HG03139 (cell line): ENCODE results near the gene MCM6.

Experiments used
- ATAC-seq: cut with Tn5 transposase; IDR thresholded peaks from one replicate; pipeline ENCODE4 v1.9.1; 2021; ENCODE audit not compliant: unreplicated experiment

The MCM6 gene

DNA sequence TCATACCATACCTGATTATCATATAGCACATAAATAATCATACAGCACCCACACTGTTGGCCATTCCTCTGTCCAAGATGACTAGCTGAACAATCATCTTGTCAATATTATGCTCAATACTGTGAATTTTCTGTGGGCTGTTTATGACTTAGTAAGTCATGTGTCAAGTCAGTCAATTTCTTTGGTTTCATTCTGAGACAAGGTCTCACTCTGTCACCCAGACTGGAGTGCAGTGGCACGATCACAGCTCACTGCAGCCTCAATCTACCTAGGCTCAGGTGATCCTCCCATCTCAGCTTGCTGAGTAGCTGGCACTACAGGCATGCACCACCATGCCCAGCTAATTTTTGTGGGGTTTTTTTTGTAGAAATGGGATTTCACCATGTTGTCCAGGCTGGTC lies 5.7 kb downstream of the MCM6 start:
- ATAC-seq: no peak

DNA sequence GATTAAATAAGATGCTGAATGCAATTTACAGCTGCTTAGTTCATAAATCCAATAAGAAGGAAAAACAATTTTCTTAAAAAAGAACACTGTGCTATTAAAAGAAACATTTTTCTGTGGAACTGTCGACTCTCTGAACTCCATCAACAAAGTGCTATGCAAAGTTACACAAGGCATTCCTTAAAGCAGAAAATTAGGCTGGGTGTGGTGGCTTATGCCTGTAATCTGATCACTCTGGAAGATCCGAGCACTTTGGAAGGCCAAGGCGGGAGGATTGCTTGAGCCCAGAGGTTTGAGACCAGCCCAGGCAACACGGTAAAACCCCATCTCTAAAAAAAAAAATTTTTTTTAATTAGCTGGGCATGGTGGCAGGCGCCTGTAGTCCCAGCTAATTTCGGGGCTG lies 13.0 kb downstream of the MCM6 start:
- ATAC-seq: no peak

DNA sequence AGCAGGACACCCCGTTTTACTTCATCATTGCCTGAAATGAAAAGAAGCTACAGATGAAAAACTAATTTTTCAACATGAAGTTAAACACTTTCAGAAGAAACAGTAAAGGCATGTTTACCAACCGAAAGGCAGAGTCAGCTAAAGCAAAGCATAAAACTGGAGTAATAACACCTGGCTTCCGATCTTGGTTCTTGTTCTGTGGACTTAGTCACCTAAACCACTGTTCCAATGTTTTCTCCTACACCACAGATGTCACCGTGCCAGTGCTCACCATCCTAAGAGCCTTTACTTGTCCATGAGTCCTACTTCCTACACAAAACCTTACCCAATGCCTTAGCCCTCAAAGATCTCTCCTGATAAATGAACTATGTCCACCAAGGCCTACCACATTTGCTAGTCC lies 13.5 kb downstream of the MCM6 start:
- ATAC-seq: no peak

DNA sequence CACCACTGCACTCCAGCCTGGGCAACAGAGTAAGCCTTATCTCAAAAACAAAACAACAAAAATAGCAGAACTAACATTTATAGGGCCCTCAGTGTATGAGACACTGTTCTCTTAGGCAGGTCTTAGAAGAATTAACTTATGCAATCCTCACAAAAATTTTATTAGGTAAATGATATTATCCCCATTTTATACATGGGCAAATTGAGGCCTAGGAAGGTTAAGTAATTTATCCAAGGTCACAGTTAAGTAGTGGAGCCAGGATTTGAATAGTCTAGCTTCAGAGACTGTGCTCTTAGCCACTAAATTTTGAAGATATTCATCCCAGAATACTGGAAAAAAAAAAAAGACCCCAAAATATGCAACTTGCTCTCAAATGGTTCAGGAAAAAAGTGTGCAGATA lies 22.8 kb downstream of the MCM6 start:
- no peak for ATAC-seq

DNA sequence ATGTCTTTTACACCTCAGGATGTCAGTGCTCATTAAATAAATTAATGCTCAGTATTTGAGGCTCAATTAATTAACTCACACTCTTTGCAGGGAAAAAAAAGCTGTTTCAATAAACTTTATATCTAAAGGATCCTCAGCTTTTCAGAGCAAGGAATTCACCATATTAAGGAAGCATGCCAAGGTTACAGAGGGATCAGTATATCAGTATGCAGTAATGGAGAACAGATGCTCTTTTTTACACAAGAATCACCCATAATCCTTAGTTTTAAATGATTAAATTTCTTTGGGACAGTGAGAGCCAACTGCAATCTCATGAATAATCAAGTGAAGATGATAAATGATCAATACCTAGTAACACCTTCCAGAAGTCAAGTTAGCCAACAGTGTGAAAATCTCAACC lies 24.4 kb downstream of the MCM6 start:
- no peak for ATAC-seq

DNA sequence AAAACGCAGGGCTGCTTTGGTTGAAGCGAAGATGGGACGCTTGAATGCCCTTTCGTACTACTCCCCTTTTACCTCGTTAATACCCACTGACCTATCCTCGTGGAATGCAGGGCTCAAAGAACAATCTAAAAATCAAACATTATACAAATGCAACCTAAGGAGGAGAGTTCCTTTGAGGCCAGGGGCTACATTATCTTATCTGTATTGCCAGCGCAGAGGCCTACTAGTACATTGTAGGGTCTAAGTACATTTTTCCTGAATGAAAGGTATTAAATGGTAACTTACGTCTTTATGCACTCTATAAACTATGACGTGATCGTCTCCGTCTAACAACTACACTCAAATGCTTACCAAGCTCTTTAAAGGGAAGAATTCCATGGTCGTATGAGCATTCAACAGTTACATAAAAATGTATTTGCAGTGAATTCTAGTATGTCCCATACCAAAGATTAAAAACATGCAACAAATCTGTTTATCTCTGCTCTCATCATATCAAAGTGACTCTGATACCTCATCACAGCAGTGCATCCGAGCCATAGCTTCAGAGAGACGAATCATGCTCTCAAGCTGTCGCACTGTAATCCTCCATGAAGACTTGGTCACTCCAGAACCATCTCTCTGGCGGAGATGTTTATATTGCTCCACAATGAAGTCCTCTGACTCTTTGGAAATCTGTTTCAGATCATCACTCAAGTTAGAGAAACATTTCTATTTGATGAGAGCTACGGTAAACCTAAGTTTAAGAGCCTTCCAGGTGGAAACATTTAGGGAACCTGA lies 25.2 kb downstream of the MCM6 start:
- no peak for ATAC-seq

DNA sequence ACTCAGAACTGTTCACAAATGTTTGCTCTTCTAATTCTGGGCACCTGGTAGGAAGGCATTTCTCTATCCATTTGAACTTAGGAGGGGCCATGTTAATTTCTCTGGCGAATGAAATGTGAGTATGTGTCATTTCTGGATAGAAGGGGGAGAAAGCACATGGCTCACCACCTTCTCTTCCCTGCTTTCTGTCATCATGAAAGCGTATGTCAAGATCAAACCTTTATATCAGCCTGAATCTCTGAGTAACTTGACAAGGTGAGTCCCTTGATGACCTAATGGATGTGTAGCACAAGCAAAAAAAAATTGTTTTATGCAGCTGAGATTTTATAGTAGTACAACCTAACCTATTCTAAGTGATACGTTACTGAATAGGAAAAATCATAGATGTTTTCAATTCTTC lies 27.2 kb downstream of the MCM6 start:
- ATAC-seq: no peak

DNA sequence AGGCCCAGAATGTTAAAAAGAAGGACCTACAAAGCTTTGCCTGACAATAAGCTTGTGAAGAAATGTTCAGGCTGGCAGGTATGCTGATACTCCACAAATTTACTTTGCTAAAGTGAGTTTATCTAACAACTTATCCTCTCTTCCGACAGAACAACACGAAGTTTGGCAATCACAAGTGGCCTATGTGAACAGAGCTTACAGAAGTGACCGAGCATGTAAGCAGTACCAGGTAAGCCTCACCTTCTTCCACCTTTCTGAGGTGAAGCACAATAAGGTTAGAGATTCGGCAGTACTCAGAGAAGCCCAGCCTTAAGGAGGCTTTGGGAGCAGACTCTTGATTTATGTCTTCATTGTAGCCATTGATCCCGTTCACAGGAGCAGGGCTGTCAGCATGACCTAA lies 30.2 kb downstream of the MCM6 start:
- ATAC-seq: no peak

DNA sequence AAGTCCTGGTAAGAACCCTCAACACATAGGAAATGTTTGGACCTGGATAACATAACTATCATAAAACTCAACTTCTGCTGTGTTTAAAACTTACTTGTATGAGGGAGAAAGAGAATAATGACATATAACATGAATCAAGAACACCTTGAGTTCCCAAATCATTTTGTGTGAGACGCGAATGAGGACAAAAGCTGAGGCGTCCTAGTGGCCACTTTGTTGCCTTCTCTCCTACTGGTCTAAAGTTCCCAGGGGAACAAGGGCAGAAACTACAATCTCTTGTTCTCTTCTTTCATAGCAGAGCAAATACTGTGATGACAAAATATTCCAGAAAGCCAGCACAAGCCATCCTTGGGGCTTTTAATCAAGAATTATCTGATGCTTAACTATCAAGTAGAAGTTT lies 31.0 kb downstream of the MCM6 start:
- ATAC-seq: no peak

DNA sequence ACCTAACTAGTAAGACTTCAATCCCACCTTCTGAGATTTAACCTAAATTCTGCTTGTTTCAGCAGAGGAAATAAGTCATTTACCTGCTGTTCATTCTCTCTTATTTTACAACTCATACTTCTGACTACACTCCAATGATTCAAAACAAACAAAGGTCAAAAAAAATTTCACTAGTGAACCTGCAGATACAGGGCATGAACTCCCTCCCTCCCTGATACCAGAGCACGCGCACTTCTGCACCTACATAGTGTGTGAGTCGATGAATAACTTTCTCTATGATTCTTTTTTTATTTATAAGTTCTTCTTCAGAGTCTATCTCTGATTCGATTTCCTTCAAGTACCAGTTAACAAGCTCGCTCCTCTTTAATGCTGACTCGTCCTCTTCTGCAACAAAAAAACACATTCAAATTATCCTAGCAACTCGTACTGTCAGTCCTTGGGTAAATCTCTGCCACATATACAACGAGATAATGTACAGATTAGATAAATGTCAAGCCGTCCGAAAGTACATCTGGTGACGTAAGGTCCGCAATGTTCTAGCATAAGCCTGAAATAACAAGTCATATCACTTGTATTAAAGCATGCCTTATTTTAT lies 31.8 kb downstream of the MCM6 start:
- ATAC-seq: no peak

DNA sequence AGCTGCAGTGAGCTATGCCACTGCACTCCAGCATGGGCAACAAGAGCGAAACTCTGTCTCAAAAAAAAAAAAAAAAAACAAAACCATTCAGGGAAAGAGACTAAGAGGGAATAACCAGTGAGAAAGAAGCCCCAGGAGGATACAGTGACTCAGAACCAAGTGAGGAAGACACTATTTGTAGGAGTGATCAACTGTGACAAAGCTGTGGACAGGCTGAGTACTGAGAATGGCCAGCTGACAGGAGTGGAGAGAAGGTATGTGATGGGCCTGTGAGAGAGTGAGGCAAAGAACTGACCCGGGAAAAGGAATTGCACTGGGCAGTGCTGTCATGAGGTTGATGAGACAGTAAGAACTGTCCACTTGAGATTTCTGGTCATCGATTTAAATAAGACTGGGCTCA lies 32.6 kb downstream of the MCM6 start:
- no peak for ATAC-seq

DNA sequence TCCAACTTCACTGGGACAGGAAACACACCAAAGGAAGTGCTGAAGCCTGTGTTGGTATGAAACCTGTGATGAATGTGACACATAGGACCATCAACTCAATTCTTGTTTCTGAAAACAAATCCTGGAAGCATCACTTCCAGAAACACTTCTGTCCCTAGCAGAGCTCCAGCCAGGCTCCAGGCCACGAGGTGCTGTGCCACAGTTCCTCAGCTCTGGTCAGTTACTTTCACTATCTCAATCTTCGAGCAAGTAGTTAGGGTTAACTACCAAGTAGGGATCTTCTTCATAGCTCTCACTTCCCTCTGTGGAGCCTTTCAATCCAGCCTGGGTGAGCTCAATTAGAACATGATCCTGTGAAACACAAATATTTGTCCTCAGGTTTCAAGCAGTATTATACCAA lies 35.6 kb downstream of the MCM6 start:
- no peak for ATAC-seq

DNA sequence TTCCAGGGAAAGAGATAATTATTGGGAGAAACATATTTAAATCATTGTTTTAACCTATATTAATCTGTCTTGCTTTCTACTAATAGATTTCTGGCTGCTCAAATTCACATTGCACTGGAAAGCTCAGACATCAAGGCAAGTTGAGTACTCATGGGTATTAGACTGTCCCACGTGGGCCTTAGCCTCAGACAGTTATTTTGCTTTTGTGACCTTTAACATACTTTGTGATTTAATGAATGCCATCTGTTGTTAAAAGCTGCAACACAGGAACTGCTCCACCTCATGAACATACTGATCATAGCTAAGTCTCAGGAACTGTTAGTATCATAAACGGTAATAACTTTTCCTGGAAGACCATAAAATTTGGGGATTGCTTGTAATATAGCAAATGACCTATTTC lies 36.5 kb downstream of the MCM6 start:
- no peak for ATAC-seq

DNA sequence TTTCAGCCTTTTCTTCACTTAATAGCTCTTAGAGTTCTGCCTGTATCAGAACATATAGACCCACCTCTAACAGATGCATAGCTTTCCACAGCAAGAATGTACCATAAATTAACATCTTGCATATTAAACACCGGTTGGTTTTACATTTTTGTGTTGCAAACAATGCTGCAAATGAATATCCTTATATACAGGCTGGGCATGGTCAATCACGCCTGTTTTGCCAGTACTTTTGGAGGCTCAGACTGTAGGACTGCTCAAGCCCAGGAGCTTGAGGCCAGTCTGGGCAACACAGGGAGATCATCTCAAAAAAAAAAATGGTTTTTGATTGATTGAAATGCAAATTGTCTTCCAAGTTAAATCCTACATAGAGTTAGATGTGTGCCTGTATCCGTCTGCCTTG lies 37.7 kb downstream of the MCM6 start:
- no peak for ATAC-seq

DNA sequence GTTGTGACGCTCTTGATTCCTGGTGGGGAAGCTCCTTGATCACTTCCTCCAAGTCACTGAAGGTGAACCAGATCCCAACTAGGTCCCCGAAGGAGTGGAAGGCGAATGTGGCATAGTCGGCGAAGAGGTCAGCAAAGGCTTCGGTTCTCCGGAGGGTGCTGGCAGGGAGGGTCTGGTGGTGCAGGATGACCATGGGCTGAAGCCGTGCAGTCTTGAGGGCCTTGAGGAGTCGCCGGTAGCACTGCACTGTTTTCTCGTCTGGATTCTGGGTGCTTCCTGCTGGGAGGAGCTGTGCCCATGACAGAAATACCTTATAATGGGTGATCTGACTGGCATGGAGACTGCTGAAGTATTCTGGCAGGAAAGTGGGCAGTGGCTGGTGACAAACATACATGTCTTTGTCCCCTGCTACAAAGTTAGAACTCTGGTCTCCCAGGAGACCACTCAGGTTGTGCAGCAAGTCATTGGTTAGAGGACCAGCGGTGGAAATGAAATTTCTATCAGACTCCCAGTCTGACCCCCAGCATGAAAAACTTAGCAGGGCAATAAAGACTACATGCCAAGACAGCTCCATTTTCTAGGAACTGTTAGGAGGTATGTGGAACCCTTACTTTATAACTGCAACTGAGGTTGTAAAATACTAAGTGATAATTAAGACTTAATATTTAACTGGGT lies 39.5 kb downstream of the MCM6 start, which contains the start of gene LCT:
Gene LCT, minus strand, starts transcription at position 589 of the 675 bp plus-strand sequence. Its CDS starts 15 bp downstream, at position 574.
- ATAC-seq: no peak

DNA sequence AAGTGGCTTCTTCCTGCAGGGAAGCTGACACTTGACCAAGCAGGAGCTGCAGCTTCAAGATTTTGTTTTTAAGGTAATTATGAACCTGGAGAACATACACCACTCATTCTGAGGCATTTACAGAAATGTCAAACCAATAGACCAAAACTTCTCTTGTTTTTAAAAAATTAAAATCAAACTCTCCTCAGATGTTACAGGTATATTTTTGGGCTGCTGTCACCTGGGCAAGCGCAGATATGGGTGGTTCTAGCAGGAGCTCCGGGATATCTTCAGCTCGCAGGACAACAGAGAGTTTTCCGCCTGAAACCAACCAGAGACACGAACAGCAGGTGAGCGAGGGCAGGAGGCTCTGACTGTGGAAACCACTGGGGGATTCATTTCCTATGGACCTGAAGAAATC lies 43.4 kb downstream of the MCM6 start:
- ATAC-seq: no peak

DNA sequence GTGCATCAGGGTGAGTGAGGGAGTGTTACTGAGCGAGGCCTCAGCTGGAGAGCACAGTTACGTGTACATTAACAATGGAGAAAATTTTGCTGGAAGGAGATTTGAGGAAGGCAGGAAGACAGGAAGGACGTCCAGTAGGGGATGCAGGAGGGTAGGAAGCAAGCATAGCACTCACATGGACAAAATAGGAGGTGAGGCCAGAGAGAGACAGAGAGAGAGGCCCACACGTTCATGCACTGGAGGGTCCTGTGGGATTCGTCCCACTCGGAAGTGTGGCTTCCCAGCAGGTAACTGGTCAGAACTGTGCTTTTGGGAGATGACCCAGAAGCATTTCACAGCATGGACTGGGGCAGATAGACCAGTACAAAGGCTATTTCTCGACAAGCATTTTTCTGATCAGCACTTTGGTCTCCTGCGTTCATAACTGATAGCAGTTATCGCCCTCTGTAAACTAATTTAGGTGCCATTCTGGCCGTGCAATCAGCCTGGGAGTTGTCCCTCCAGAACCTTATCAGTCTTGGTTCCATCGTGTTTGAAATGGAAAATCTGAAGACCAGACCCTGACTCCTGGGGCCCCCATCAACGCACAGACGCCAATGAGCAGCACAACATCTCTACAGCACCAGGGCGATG lies 44.9 kb downstream of the MCM6 start:
- ATAC-seq: no peak

DNA sequence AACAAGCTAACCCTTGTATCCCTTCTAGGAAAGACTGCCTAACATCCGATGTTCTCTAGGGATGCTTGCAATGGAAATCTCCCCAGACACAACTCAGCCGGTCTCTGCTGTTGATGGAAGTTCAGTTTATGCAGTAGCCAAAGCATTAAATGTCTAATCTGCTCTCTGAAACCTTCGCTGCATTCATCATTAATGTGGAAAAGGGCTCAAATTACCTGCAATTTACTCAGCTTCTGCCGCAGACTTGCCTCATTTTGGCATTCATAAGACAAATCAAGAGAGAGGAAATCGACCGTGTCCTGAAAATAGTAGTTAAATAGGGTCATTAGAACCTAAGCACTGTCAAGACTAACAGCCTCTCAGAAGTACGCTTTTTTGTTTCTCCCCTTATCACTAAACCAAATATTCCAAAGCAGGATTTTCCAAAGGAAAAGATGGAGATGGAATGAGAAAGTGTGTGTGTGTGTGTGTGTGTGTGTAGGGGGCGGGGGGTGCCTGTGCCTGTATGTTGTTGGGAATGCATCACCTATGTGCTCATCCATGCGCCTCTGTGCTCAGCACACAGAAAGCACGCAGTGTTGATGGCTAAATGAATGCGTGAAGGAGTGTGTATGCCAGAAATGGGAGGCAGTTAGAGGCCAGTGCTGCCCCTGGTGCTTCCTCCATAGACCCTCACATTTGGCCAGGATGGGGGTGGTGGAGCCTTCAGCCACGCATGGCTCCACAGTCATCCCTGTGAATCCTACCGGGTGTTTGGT lies 46.7 kb downstream of the MCM6 start:
- no peak for ATAC-seq

DNA sequence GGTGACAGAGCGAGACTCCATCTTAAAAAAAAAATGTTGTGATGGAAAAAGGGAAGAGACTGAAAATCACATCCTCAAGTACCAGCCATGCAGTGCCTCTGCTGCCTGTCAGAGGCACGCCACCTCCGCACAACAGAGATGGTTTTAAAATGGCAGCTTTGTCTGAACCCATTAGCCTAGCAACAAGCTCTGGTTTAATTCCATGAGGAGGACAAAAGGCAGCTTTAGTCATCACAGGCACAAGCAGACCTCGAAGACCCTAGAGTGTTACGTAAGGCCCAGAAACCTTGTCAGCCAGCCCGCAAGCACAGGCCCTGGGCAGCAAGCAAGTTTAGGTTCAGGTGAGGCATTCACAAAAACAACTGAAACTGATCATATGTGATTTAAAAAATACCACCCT lies 49.7 kb downstream of the MCM6 start:
- no peak for ATAC-seq

DNA sequence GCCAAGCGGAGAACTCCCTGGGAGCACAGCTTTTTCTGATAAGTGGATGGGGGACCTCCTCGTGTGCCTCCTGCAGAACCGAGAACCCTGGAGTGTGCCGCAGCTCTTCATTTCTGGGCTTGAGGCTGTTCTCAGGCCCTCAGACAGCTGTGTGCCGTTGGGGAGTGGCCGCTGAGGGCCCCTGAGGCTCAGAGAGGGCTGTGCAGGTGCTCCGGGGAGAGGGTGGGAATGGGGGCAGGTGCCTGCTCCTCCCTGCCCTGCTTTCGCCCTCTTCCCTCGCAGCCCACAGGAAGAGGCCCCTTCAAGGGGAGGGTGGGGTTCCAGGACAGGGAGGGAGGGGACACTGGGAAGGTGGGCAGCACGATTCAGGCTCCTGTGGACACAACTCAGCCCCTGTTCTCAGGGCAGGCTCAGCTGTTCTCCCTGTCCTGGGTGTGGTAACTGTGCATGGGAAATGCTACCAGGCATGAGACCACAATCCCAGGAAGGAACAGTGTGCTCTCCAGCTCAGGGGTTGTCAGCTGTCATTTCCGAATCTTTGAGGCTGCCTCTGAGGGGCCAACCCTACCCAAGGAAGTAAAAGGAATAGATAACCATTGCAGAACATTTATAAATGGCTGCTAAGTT lies 50.6 kb downstream of the MCM6 start:
- ATAC-seq: no peak

DNA sequence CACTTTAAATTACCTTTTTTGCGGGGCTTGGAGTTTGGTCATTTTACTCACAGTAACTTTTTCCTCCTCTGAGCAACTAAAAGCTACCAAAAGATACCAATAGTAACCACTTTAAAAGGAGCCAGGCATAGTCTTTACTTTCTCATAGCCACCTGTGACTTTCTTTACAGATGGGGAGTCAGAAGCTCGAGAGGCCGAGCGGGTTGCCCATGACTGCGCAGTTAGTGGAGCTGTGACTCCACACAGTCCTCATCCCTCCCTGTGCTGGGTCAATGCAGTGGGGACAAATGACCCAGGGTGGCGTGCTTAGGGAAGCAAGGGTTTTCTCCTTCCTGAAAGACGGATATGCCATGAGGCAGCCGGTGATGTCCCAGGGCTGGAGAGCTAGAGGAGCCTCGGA lies 51.1 kb downstream of the MCM6 start:
- ATAC-seq: no peak
